Peyer's patch (tissue), 4 donors: ENCODE results near the gene SHD.
"Not testable (repeated sequence)": the region's sequence is repeated elsewhere in the genome, so short reads cannot be mapped to it uniquely, and the experiment has no call there.

ENCODE experiments used
- CTCF ChIP-seq, 6 experiments: fragments of 450-650 bp in 4 of 6; fragments of 200-600 bp in 2 of 6; sonication (generic) in 1 of 6; IDR thresholded peaks; one replicate each; pipeline ENCODE4 v1.5.1; 2017 to 2019; ENCODE audit warnings: antibody characterized with exemption in 6 of 6, mild to moderate bottlenecking in 3 of 6, moderate library complexity in 1 of 6
- POLR2A ChIP-seq, 2 donors: fragments of 450-650 bp; IDR thresholded peaks; one replicate each; pipeline ENCODE4 v1.5.1; 2017; ENCODE audit warnings: antibody characterized with exemption in 2 of 2, mild to moderate bottlenecking in 2 of 2, moderate library complexity in 2 of 2

- TF ChIP-seq POLR2A, CTCF (IDR thresholded peaks at IDR 0.05): not testable (repeated sequence)
These were observed 50.1 kb downstream of the SHD start for GRCh38 chr19:4328991-4329681.
